Measurements from ENCODE around the gene RYR3. TPM values are rescaled to one million over a fixed set of nuclear protein-coding genes. Genes with fewer than 3 reads are reported as not detected.

The RYR3 gene
- total RNA-seq, 1 donor from 2014 or later: under 0.01 TPM

GRCh38 chr15:33468740-33469139 is 158.0 kb downstream of the RYR3 start:
- no peak for TF ChIP-seq CTCF (IDR thresholded peaks at IDR 0.05; ENCODE audit: insufficient read depth, low read length, severe bottlenecking)
- FAIRE-seq: no peak
- DNase-seq (ENCODE audit: low read depth): no peak
- Histone ChIP-seq H3K4me3 (ENCODE audit: low read depth, low read length) (no peak overlapping the region), H3K27me3 (ENCODE audit: control insufficient read depth, insufficient read depth, low read length) (no peaks in the 10 kb centered on the region), H3K36me3 (ENCODE audit: control insufficient read depth, insufficient read depth, low read length) (no peaks in the 10 kb centered on the region)

GRCh38 chr15:33473005-33473404 is 162.2 kb downstream of the RYR3 start:
- no peak overlapping the region for H3K4me3 ChIP-seq (ENCODE audit: low read depth, low read length)
- DNase-seq (ENCODE audit: low read depth) (peak; percentile 47), FAIRE-seq (no peak)
- H3K27me3 ChIP-seq (ENCODE audit: control insufficient read depth, insufficient read depth, low read length): no peaks in the 10 kb centered on the region
- no peaks in the 10 kb centered on the region for H3K36me3 ChIP-seq (ENCODE audit: control insufficient read depth, insufficient read depth, low read length)
- no peak for TF ChIP-seq CTCF (IDR thresholded peaks at IDR 0.05; ENCODE audit: insufficient read depth, low read length, severe bottlenecking)

- H3K27me3 ChIP-seq (ENCODE audit: control insufficient read depth, insufficient read depth, low read length): no peaks in the 10 kb centered on the region
- no peak for FAIRE-seq
- no peak for TF ChIP-seq CTCF (IDR thresholded peaks at IDR 0.05; ENCODE audit: insufficient read depth, low read length, severe bottlenecking)
- no peak for DNase-seq (ENCODE audit: low read depth)
- no peaks in the 10 kb centered on the region for H3K36me3 ChIP-seq (ENCODE audit: control insufficient read depth, insufficient read depth, low read length)
- no peak overlapping the region for H3K4me3 ChIP-seq (ENCODE audit: low read depth, low read length)
Measured at GRCh38 chr15:33473714-33474113, 162.9 kb downstream of the RYR3 start.

GRCh38 chr15:33476076-33476475 is 165.3 kb downstream of the RYR3 start:
- Histone ChIP-seq H3K27me3 (ENCODE audit: control insufficient read depth, insufficient read depth, low read length) (no peaks in the 10 kb centered on the region), H3K4me3 (ENCODE audit: low read depth, low read length) (no peak overlapping the region), H3K36me3 (ENCODE audit: control insufficient read depth, insufficient read depth, low read length) (no peaks in the 10 kb centered on the region)
- FAIRE-seq: no peak
- peak; percentile 46 for DNase-seq (ENCODE audit: low read depth)
- no peak for TF ChIP-seq CTCF (IDR thresholded peaks at IDR 0.05; ENCODE audit: insufficient read depth, low read length, severe bottlenecking)

- FAIRE-seq: no peak
- Histone ChIP-seq H3K27me3 (ENCODE audit: control insufficient read depth, insufficient read depth, low read length) (no peaks in the 10 kb centered on the region), H3K36me3 (ENCODE audit: control insufficient read depth, insufficient read depth, low read length) (no peaks in the 10 kb centered on the region), H3K4me3 (ENCODE audit: low read depth, low read length) (no peak overlapping the region)
- TF ChIP-seq CTCF (IDR thresholded peaks at IDR 0.05; ENCODE audit: insufficient read depth, low read length, severe bottlenecking): no peak
- DNase-seq (ENCODE audit: low read depth): no peak
Measured at GRCh38 chr15:33476908-33477307, 166.1 kb downstream of the RYR3 start.

- no peak for TF ChIP-seq CTCF (IDR thresholded peaks at IDR 0.05; ENCODE audit: insufficient read depth, low read length, severe bottlenecking)
- DNase-seq (ENCODE audit: low read depth) (no peak), FAIRE-seq (no peak)
- no peaks in the 10 kb centered on the region for H3K36me3 ChIP-seq (ENCODE audit: control insufficient read depth, insufficient read depth, low read length)
- H3K27me3 ChIP-seq (ENCODE audit: control insufficient read depth, insufficient read depth, low read length): no peaks in the 10 kb centered on the region
- H3K4me3 ChIP-seq (ENCODE audit: low read depth, low read length): no peak overlapping the region
Measured at GRCh38 chr15:33489335-33489734, 178.6 kb downstream of the RYR3 start.
